ENCODE results near the gene CBLB.

CBLB gene

GRCh38 chr3:105672996-105673395 lies 195.8 kb downstream of the CBLB start:
- no peak overlapping the region for H3K4me3 ChIP-seq (ENCODE audit: low read length)
- TF ChIP-seq CTCF (conservative IDR thresholded peaks at IDR 0.05; ENCODE audit: low read depth, low read length) = no peak
- no peak for DNase-seq (ENCODE audit: low read depth)

GRCh38 chr3:105662306-105662705 lies 206.5 kb downstream of the CBLB start:
- DNase-seq (ENCODE audit: low read depth) = no peak
- no peak for TF ChIP-seq CTCF (conservative IDR thresholded peaks at IDR 0.05; ENCODE audit: low read depth, low read length)
- no peak overlapping the region for H3K4me3 ChIP-seq (ENCODE audit: low read length)

- no peak for TF ChIP-seq CTCF (conservative IDR thresholded peaks at IDR 0.05; ENCODE audit: low read depth, low read length)
- H3K4me3 ChIP-seq (ENCODE audit: low read length) = no peak overlapping the region
- DNase-seq (ENCODE audit: low read depth) = no peak
Observed at GRCh38 chr3:105661461-105661860, 207.4 kb downstream of the CBLB start.

GRCh38 chr3:105656651-105657504 lies 211.9 kb downstream of the CBLB start:
- no peak overlapping the region for H3K4me3 ChIP-seq (ENCODE audit: low read length)
- no peak for TF ChIP-seq CTCF (conservative IDR thresholded peaks at IDR 0.05; ENCODE audit: low read depth, low read length)
- no peak for DNase-seq (ENCODE audit: low read depth)

GRCh38 chr3:105653868-105654267 lies 214.9 kb downstream of the CBLB start:
- TF ChIP-seq CTCF (conservative IDR thresholded peaks at IDR 0.05; ENCODE audit: low read depth, low read length) = no peak
- no peak overlapping the region for H3K4me3 ChIP-seq (ENCODE audit: low read length)
- no peak for DNase-seq (ENCODE audit: low read depth)

- TF ChIP-seq CTCF (conservative IDR thresholded peaks at IDR 0.05; ENCODE audit: low read depth, low read length) = no peak
- H3K4me3 ChIP-seq (ENCODE audit: low read length) = no peak overlapping the region
- no peak for DNase-seq (ENCODE audit: low read depth)
Observed at GRCh38 chr3:105653166-105653565, 215.6 kb downstream of the CBLB start.

GRCh38 chr3:105649480-105649879 lies 219.3 kb downstream of the CBLB start:
- no peak for DNase-seq (ENCODE audit: low read depth)
- no peak for TF ChIP-seq CTCF (conservative IDR thresholded peaks at IDR 0.05; ENCODE audit: low read depth, low read length)
- H3K4me3 ChIP-seq (ENCODE audit: low read length) = no peak overlapping the region
